ENCODE measurements around the gene VKORC1L1.
"Not testable (repeated sequence)": the region's sequence is repeated elsewhere in the genome, so short reads cannot be mapped to it uniquely, and the experiment has no call there.

The VKORC1L1 gene

DNA sequence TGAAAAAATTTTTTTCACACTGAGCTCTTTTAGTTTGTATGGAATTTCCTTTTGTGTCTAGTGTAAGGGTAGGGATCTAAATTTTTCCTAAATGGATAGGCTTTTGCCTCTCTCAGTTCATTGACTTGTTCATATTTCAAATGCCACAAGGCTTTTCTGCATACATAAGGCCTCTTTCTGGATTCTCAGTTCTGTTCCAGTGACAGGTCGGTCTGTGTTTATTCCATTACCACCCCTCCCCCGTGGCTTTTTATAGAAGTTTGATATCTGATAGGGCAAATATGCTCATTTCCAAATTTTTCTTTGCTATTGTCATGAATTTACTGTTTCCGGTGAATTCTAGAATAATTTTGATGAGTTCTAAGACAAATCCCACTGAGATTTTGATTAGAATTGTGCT is 12.7 kb downstream of the VKORC1L1 start:
- DNase-seq: not testable (repeated sequence)

DNA sequence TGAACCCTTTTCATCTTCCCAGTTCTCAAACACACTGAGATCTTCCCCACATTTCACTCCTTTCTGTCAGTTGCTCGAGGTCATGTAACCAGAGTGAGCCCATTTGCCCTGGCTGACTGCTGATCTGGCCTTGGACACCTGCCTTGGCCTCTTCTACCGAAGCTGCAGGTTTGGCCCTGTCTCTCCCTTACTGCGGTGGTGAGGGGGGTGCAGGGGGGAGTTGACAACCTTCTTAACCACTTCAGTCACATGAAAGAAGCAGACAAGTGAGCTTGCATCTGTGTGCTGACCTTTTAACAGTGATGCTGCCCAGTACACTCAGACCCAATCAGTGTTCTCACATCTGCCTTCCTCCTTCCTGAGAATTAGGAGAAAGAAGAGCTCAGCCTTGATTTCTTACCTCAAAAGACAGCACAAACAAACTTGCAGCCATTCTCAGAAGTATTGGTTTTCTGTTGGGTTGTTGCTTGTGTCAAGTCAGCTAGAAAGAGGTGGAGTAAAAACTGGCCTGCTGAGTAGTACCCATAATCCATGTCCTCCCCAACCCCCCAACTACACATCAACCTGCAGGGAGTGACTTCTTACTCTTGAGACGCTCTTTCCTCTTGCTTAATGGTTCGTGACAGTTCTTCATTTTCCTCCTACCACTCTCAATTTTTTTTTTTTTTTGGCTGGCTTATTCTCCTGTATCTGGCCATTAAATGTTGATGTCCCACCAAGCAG is 15.7 kb downstream of the VKORC1L1 start:
- not testable (repeated sequence) for DNase-seq

DNA sequence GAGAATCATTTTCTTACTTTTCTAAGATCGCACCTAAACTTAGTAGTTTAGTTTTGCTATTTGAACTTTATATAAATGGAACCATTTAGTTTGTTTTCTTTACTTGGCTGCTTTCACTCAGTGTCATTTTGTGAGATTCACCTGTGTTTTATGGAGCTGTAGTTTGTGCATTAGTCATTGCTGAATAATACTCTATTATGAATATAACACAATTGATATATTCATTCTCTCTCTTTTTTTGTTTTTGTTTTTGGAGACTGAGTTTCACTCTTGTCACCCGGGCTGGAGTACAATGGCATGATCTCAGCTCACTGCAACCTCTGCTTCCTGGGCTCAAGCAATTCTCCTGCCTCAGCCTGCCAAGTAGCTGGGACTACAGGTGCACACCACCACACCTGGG is 16.8 kb downstream of the VKORC1L1 start:
- DNase-seq: not testable (repeated sequence)

GRCh38 chr7:65892161-65892560 is 19.3 kb downstream of the VKORC1L1 start:
- no peak for DNase-seq

- no peak for DNase-seq
Observed at GRCh38 chr7:65892835-65893234, 20.0 kb downstream of the VKORC1L1 start.

DNA sequence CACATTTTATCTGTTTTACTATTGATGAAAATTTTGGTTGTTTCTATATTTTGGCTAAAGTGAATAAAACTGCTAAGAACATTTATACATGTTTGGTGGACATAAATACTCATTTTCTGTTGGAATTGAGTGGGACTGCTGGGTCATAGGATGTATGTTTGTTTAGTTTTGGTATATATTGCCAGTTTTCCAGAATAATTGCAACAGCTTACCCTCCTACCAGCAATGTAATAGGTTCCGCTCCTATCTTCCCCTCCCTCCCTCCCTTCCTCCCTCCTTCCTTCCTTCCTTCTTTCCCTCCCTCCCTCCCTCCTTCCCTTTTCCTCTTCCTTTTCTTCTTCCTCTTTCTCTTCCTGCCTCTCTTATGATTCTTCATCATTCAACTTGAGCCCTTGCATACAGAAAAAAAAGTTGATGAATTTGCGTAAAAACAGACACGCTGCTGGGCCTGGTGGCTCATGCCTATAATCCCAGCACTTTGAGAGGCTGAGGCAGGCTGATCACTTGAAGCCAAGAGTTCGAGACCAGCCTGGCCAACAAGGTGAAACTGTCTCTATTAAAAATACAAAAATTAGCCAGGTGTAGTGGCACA is 23.5 kb downstream of the VKORC1L1 start:
- DNase-seq: no peak

- not testable (repeated sequence) for DNase-seq
Observed at GRCh38 chr7:65897289-65897688, 24.4 kb downstream of the VKORC1L1 start.

GRCh38 chr7:65898677-65899447 is 26.0 kb downstream of the VKORC1L1 start:
- DNase-seq: not testable (repeated sequence)

- no peak for DNase-seq
Observed at GRCh38 chr7:65902306-65902705, 29.4 kb downstream of the VKORC1L1 start.

GRCh38 chr7:65907501-65908198 is 34.8 kb downstream of the VKORC1L1 start:
- no peak for DNase-seq

GRCh38 chr7:65910237-65910636 is 37.4 kb downstream of the VKORC1L1 start:
- DNase-seq: no peak

DNA sequence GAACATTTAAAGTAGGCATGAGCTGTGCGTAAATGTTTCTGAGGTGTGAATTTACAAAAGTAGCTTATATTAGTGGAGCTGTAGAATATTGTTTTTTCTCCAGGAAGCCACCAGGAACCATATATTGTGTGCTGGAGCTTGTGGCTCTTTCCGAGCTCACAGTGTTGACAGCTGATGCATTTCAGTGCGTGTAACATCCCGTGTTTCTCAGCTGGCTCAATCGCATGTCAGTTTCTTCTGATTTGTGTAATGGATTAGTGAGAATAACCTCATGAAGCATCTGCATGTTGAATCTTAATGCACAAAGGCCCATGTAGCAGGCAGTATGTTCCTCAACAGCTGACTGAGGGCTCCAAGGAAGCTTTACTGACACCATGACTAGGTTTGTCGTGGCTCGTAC is 39.4 kb downstream of the VKORC1L1 start:
- DNase-seq: no peak

DNA sequence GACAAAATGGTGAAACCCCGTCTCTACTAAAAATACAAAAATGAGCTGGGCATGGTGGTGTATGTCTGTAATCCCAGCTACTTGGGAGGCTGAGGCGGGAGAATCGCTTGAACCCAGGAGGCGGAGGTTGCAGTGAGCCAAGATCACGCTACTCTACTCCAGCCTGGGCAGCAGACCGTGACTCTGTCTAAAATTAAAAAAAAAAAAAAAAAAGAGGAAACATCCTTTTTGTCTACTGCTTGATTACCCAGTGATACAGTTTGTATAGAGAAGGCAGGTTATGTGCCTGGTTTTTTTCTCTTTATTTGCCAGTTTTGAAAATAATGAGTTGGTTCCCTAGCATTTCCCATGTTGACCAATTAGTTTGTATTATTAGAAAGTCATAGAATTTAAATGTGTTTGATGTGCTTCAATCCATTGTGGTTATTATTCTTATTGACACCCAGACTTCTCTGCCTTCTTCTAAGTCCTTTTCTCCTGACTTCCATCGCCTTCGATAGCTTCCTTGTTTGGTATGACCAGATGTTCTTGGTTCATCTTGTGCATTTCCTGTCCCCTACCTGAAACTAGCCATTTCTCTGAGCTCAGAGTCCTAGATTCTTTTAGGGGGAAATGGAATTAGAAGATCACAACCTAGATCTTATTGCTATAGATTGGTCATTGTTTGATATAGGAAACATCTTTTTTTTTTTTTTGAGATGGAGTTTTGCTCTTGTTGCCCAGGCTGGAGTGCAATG is 43.2 kb downstream of the VKORC1L1 start:
- DNase-seq: no peak

- no peak for DNase-seq
Observed at GRCh38 chr7:65923316-65923715, 50.4 kb downstream of the VKORC1L1 start.

DNA sequence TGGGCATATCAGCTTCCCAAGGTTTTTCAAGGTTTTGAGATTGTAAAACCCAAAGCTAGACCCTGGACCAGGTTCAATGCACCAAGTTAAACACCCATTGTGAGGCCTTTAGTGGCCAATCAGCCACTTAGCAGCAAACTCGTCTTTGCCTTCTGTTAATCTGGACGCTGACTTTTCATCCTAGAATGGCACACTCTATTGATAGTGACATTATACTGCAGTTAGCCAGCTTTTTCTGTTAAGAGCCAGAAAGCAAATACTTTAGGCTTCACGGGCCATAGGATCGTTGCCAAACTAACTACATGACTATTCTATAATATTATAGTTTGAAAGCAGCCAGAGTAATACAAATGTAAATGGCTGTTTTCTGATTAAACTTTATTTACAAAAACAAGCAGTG is 51.3 kb downstream of the VKORC1L1 start:
- DNase-seq: no peak

DNA sequence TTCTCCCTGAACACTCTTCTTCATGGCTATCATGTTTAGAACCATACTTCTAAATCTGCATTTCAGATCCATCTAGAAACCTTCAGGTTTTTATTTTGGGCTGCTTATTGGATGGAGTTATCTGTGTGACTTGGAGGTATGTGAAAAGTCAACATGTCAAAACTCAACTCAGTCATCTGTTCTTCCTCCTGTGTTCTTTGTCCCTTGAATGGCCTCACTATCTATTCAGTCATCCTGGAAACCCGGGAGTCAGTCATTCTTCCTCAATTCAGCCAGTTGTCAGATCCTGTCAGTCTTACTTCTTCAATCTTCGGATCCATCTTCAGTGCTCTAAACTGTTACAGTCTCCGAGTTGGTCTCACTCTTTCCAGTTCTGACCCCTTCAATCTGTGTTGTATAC is 52.2 kb downstream of the VKORC1L1 start:
- DNase-seq: no peak

DNA sequence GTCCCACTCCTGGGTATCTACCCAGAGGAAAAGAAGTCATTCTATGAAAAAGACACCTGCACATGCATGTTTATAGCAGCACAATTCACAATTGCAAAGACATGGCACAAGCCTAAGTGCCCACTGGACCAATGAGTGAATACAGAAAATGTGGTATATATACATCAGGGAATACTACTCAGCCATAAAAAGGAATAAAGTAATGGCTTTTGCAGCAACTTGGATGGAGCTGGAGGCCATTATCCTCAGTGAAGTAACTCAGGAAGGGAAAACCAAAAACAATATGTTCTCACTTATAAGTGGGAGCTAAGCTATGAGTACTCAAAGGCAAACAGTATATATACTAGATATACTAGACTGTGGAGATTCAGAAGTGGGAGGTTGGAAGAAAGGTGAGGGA is 53.7 kb downstream of the VKORC1L1 start:
- DNase-seq: no peak

DNA sequence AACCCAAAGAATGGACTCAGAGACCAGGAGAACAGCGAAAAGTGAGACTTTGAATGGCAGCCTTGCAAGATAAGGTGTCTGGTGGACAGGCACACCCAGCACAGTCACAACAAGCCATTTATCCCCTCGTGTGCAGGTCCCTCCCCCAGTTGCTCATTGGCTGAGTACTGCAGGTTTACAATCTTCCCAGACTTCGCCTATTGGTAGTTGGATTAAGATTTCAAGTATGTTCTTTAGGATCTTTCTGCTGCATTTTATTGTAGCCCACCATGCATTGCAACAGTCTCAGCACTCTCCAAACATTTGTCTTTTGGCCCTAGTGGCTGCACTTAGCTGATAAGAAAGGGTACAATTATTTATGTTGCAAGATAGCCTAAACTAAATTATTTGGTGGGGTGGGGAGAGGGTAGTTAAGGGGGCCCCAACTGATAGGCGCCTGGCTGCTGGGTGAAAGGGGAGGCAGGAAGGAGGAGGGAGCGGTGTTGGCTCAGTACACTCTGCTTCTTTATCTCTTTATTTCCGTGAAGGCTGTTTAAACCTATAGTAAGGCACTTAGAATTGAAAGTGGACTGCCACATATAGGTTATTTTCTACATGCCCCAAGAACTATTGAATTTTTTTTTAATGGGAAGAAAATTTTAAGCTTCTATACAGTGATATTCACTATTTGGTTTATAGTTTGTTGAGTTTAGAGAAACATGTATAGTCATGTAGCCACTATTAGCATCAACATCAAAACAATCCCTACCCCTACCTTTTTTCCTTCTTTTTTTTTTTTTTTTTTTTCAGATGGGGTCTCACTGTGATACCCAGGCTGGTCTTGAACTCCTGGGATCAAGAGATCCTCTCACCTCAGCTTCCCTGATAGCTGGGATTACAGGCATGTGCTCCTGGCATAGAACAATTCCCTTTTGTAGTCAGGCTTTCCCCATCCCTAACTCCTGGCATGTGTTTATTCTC is 54.9 kb downstream of the VKORC1L1 start:
- no peak for DNase-seq

- no peak for DNase-seq
Observed at GRCh38 chr7:65931685-65932084, 58.8 kb downstream of the VKORC1L1 start.

DNA sequence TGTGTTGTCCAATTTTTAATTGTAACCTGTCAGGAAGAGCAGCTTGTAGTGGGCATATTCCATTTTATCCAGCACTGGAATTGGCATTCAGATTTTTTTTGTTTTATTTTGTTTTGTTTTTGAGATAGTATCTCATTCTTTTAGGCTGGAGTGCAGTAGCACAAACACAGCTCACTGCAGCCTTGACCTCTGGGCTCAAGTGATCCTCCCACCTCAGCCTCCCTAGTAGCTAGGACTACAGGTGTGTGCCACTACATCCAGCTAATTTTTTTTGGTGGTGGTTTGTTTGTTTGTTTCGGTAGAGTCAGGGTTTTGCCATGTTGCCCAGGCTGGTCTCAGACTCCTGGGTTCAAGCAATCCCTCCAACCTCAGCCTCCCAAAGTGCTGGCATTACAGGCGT is 64.4 kb downstream of the VKORC1L1 start:
- no peak for DNase-seq

- DNase-seq: no peak
Observed at GRCh38 chr7:65938336-65938895, 65.5 kb downstream of the VKORC1L1 start.

All from CD4-positive, alpha-beta T cell treated with Interleukin-17A for 1 hour (primary cell).